PC-3 (cell line): Measurements from ENCODE around the gene COMT.

Source experiments
- CTCF ChIP-seq: fragments of 300-600 bp; sonication (generic); conservative IDR thresholded peaks from 2 replicates; pipeline ENCODE4 v1.5.1; 2017; ENCODE audit warnings: antibody characterized with exemption, low read depth, mild to moderate bottlenecking, low read length
- EZH2 ChIP-seq: fragments of 300-600 bp; sonication (generic); IDR thresholded peaks from one replicate; pipeline ENCODE4 v1.6.1; 2017; ENCODE audit warnings: antibody characterized with exemption, mild to moderate bottlenecking, low read length; ENCODE audit not compliant: unreplicated experiment

GRCh38 chr22:19976671-19977070 is 35.1 kb downstream of the COMT start:
- TF ChIP-seq CTCF (no peak), EZH2 (no peak)
